ENCODE results near the gene GPC6.

GPC6 gene

DNA sequence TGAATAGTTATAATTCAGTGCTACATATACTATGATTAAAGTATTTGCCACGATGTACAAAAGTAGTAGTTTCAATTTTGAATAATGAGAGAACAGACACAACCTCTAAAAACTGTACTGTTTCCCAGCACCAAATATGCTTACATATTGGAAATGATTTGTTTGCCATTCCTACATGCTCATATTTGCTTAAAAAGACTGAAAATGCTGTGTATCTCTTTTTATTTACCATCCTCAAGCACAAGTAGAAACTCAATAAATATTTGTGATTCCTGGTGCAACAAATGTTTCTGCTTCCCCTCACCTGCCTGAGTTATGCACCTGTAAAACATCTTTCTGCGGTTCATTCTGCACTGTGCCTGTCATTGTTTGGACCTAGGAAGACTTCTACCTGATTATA is 740.7 kb downstream of the GPC6 start:
- Histone ChIP-seq H3K27ac (ENCODE audit: low read depth, low read length, poor library complexity, severe bottlenecking) (no peak overlapping the region), H2AFZ (ENCODE audit: low read length) (no peak overlapping the region), H3K4me1 (ENCODE audit: insufficient read depth, low read length, severe bottlenecking) (no peaks in the 10 kb centered on the region), H3K36me3 (ENCODE audit: insufficient read depth, low read length) (no peaks in the 10 kb centered on the region), H3F3A (ENCODE audit: insufficient read depth, low read length) (no peaks in the 10 kb centered on the region), H3K9me2 (ENCODE audit: low read depth, low read length) (no peaks in the 10 kb centered on the region), H3K79me2 (ENCODE audit: insufficient read depth, low read length) (no peaks in the 10 kb centered on the region), H3K27me3 (ENCODE audit: insufficient read depth, low read length) (no peaks in the 10 kb centered on the region), H3K4me3 (ENCODE audit: low read depth, low read length, poor library complexity, severe bottlenecking) (no peak overlapping the region), H3K9me3 (ENCODE audit: low read length) (no peaks in the 10 kb centered on the region), H3K4me2 (ENCODE audit: low read length) (no peak overlapping the region), H3K9ac (ENCODE audit: low read length) (no peak overlapping the region), H4K20me1 (ENCODE audit: insufficient read depth, low read length) (no peaks in the 10 kb centered on the region)
- TF ChIP-seq, protein P1, sequence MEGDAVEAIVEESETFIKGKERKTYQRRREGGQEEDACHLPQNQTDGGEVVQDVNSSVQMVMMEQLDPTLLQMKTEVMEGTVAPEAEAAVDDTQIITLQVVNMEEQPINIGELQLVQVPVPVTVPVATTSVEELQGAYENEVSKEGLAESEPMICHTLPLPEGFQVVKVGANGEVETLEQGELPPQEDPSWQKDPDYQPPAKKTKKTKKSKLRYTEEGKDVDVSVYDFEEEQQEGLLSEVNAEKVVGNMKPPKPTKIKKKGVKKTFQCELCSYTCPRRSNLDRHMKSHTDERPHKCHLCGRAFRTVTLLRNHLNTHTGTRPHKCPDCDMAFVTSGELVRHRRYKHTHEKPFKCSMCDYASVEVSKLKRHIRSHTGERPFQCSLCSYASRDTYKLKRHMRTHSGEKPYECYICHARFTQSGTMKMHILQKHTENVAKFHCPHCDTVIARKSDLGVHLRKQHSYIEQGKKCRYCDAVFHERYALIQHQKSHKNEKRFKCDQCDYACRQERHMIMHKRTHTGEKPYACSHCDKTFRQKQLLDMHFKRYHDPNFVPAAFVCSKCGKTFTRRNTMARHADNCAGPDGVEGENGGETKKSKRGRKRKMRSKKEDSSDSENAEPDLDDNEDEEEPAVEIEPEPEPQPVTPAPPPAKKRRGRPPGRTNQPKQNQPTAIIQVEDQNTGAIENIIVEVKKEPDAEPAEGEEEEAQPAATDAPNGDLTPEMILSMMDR (IDR thresholded peaks at IDR 0.05; ENCODE audit: low read length): no peak
- TF ChIP-seq EZH2 (IDR thresholded peaks at IDR 0.05; ENCODE audit: borderline replicate concordance, low read length): no peak

DNA sequence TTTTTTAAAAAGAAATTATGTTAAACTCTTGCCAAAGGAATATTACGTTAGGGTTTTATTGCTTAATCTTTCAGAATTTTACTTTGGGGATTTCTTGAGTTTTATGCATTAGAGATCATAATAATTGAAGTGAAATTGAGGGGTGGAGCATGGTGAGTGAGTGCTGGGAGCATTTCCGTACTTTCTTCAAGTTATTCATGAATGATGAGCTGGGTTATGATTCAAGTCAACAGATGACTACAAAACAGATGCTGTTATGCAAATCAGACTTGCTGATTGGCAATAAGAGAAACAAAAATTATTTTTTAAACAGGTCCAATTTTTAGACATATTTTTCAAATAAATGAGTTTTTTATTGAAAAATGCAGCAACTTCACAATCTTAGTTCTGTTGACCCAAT is 748.6 kb downstream of the GPC6 start:
- Histone ChIP-seq H3K9me2 (ENCODE audit: low read depth, low read length) (no peaks in the 10 kb centered on the region), H3K36me3 (ENCODE audit: insufficient read depth, low read length) (no peaks in the 10 kb centered on the region), H3K79me2 (ENCODE audit: insufficient read depth, low read length) (no peaks in the 10 kb centered on the region), H4K20me1 (ENCODE audit: insufficient read depth, low read length) (no peaks in the 10 kb centered on the region), H3K27ac (ENCODE audit: low read depth, low read length, poor library complexity, severe bottlenecking) (no peak overlapping the region), H3K4me2 (ENCODE audit: low read length) (no peak overlapping the region), H3K4me1 (ENCODE audit: insufficient read depth, low read length, severe bottlenecking) (no peaks in the 10 kb centered on the region), H3F3A (ENCODE audit: insufficient read depth, low read length) (no peaks in the 10 kb centered on the region), H3K9ac (ENCODE audit: low read length) (no peak overlapping the region), H3K4me3 (ENCODE audit: low read depth, low read length, poor library complexity, severe bottlenecking) (no peak overlapping the region), H3K9me3 (ENCODE audit: low read length) (no peaks in the 10 kb centered on the region), H3K27me3 (ENCODE audit: insufficient read depth, low read length) (no peaks in the 10 kb centered on the region), H2AFZ (ENCODE audit: low read length) (no peak overlapping the region)
- TF ChIP-seq EZH2 (IDR thresholded peaks at IDR 0.05; ENCODE audit: borderline replicate concordance, low read length): no peak
- TF ChIP-seq, protein P1 (IDR thresholded peaks at IDR 0.05; ENCODE audit: low read length): no peak

DNA sequence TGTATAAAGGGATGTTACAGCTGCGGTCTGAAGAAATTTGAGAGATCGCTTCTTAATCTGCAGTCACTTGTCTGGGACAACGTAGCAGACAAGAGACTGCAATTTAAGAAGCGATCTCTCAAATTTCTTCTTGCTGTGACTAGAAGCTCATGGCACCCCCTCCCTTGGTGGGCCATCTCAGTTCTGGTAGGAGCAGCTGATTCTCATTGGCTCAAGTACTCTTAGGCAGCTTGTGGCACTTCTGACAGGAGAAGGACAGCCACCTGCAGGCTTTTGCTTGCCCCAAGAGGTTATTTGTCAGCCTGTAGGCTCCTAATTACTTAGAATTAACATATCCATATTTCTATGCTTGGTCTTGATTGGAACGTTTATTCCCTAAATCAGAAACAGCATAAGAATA is 749.9 kb downstream of the GPC6 start:
- Histone ChIP-seq H2AFZ (ENCODE audit: low read length) (no peak overlapping the region), H3K27ac (ENCODE audit: low read depth, low read length, poor library complexity, severe bottlenecking) (no peak overlapping the region), H3K9me2 (ENCODE audit: low read depth, low read length) (no peaks in the 10 kb centered on the region), H3K79me2 (ENCODE audit: insufficient read depth, low read length) (no peaks in the 10 kb centered on the region), H3K36me3 (ENCODE audit: insufficient read depth, low read length) (no peaks in the 10 kb centered on the region), H4K20me1 (ENCODE audit: insufficient read depth, low read length) (no peaks in the 10 kb centered on the region), H3K27me3 (ENCODE audit: insufficient read depth, low read length) (no peaks in the 10 kb centered on the region), H3K4me2 (ENCODE audit: low read length) (no peak overlapping the region), H3K9me3 (ENCODE audit: low read length) (no peaks in the 10 kb centered on the region), H3K9ac (ENCODE audit: low read length) (no peak overlapping the region), H3K4me1 (ENCODE audit: insufficient read depth, low read length, severe bottlenecking) (no peaks in the 10 kb centered on the region), H3F3A (ENCODE audit: insufficient read depth, low read length) (no peaks in the 10 kb centered on the region), H3K4me3 (ENCODE audit: low read depth, low read length, poor library complexity, severe bottlenecking) (no peak overlapping the region)
- TF ChIP-seq EZH2 (IDR thresholded peaks at IDR 0.05; ENCODE audit: borderline replicate concordance, low read length): no peak
- TF ChIP-seq, protein P1 (IDR thresholded peaks at IDR 0.05; ENCODE audit: low read length): no peak

Data from OCI-LY1 (cell line).